SIG-M5 treated with dmso at 0.1 percent for 504 hours (cell line): ENCODE results near the gene PREX1.

ENCODE experiments used
- DNase-seq: peaks from one replicate; lab custom pipeline; 2025; ENCODE audit not compliant: unreplicated experiment; lab: John Stamatoyannopoulos, UW

The PREX1 gene

GRCh38 chr20:48595495-48596333 lies 232.1 kb downstream of the PREX1 start:
- DNase-seq = no peak

DNA sequence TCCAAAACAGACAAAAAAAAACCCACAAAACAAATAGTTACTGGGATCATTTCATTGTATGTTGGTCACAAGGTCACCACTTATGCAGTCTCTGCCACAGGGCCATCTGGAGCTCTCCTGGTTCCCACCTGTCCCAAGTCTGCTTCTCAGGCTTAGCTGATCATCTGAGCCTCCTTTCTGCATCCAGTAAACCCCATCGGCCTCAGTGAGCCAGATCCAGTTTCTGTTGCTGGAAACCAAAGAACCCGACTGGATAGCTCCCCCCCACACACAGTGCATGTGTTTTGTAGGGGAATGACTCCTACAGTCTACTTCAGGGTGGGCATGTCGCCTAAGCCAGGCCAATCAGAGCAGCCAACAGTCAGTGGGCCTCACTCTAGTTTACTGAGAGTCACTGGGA lies 233.3 kb downstream of the PREX1 start:
- no peak for DNase-seq

GRCh38 chr20:48592107-48592940 lies 235.5 kb downstream of the PREX1 start:
- DNase-seq = no peak

- DNase-seq = no peak
Measured at GRCh38 chr20:48586730-48587129, 241.1 kb downstream of the PREX1 start.

DNA sequence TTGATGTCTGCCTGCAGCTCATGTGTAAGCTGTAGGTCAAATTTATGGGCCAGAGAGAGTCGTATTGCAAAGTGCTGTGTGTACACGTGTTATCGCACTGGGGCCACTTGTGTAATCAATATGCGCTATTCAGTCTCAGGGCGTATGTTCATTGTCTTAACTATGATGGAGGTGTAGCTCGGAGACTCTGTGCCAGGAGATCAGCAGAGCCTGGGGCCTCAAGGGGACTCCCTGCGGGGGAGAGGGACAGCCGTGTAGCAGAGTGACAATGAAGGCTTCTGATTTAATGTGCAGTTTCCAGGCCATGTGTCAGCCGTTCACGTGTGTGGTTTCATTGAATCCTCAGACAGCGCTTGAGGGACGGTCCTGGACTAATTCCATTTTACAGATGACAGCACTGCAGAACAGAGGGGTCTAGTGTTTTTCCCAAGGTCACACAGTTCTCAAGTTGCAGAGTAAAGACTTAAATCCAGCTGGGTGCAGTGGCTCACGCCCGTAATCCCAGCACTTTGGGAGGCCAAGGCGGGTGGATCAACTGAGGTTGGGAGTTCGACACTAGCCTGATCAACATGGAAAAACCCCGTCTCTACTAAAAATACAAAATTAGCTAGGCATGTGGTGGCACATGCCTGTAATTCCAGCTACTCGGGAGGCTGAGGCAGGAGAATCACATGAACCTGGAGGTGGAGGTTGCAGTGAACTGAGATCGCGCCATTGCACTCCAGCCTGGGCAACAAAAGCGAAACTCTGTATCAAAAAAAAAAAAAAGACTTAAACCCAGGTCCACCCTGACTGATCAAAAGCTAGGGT lies 242.5 kb downstream of the PREX1 start:
- no peak for DNase-seq

DNA sequence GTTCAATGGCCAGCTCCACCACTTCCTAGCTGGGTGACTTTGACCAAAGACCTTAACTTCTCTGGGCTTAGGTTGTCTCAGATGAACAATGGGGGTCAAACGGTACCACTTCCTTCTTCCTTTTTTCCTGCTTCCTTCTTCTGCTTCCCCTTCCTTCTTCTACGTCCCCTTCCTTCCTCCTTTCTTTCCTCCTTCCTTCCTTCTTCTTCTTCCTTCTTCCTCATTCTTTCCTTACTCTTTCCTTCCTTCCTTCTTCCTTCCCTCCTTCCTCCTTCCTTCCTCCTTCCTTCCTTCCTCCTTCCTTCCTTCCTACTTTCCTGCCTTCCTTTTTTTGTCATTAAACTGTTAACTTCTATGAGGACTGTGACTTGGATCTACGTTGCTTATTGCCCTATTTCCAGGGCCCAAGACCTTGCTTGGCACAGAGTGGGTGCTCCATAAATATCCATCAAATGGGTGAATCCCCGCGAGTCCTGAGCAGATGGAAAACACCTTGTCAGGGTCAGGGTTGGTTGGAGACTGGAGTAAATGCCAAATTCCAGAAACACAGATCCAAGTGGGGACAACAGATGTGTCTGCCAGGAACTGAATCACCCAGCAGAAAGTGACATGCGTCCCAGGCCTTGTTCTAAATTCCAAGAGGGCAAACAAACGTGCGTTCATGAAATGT lies 243.3 kb downstream of the PREX1 start:
- DNase-seq = no peak

DNA sequence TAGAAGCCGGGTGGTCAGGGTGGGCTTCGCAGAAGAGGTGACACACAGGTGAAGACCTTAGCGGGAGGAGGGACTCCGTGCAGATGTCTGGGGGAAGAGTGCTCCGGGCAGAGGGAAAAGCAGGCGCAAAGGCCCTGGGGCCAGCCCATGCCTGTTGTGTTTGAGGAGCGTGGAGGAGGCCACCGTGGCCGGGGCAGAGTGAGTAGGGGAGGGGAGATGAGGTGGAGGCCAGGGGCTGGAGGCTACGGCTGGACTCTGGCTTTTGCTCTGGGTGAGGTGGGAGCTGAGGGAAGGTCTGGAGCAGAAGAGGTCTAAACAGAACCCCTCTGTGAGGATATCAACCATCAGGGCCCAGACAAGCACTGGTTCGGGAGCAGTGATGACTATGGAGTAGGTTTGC lies 244.0 kb downstream of the PREX1 start:
- no peak for DNase-seq

GRCh38 chr20:48583171-48583570 lies 244.6 kb downstream of the PREX1 start:
- no peak for DNase-seq

GRCh38 chr20:48582673-48582985 lies 245.2 kb downstream of the PREX1 start:
- no peak for DNase-seq

- no peak for DNase-seq
Measured at GRCh38 chr20:48581167-48581566, 246.6 kb downstream of the PREX1 start.

DNA sequence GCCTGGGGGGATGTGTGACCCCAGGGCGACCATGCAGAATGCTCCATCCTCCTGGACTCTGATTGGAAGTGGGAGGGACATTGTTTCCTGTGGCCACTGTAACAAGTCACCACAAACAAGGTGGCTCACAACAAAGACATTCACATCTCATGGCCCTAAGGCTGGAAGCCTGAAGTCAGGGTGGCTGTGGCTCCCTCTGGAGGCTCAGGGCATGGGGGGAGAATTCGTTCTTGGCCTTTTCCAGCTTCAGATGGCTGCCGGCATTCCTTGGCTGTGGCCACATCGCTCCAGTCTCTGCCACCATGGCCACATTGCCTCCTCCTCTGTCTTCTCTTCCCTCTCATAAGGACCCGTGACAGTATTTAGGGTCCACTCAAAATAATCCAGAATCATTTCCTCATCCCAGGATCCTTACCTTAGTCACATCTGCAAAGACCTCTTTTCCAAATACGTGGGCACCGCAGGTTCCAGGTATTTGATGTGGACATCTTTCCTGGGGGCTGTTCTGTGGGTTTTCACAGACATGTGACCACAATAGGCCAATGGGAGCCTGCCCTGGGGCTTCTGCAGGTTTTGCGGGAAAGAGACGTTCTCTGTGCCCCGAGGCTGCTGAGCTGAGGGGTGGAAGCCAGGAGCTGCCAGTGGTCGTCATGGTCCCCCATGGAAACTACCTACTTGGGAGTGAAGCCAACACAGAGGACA lies 249.3 kb downstream of the PREX1 start:
- no peak for DNase-seq

GRCh38 chr20:48577557-48577956 lies 250.2 kb downstream of the PREX1 start:
- DNase-seq = no peak

DNA sequence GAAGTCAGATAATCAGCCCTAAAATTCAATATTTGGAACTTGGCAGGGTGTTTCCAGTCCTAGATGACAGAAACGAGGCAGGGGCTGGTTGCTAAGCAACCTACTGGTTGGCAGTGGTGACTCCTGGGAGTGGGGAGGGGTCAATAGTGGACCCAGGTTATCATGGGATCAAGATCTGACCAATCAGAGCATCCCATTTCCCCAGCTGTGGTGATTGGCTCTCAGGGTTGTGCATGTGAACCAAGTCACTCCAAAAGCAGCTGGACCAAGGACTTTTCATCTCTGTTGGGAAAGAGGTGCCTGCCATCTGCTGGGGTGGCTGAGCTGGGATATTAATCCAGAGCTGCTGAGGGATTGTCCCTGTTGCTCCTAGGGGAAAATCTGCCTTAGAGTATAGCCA lies 253.4 kb downstream of the PREX1 start:
- DNase-seq = peak; percentile 67
